Cortex of kidney (tissue), 1 donor: ENCODE results near the gene PPIE.

Experiments
- DNase-seq: peaks from one replicate; lab custom pipeline; 2025; lab: John Stamatoyannopoulos, UW

PPIE gene

GRCh38 chr1:39738622-39739366 is at the start of gene PPIE:
Gene PPIE (plus strand): TSS chr1:39738882. CDS start chr1:39738901, 19 bp downstream.
- no peak for DNase-seq

- no peak for DNase-seq
Observed at GRCh38 chr1:39689214-39689613, 49.5 kb upstream of the PPIE start.

- DNase-seq = no peak
Observed at GRCh38 chr1:39689635-39690034, 49.0 kb upstream of the PPIE start.

- DNase-seq = no peak
Observed at GRCh38 chr1:39690225-39690624, 48.5 kb upstream of the PPIE start.

- DNase-seq = no peak
Observed at GRCh38 chr1:39690794-39691382, 47.8 kb upstream of the PPIE start.

- DNase-seq = no peak
Observed at GRCh38 chr1:39691383-39692151, 47.1 kb upstream of the PPIE start, which contains the start of gene HPCAL4. Gene HPCAL4 (minus strand): TSS chr1:39691433. CDS start chr1:39684603, 6,830 bp downstream.

GRCh38 chr1:39692152-39693074 is 46.3 kb upstream of the PPIE start:
- no peak for DNase-seq

- no peak for DNase-seq
Observed at GRCh38 chr1:39694026-39694425, 44.7 kb upstream of the PPIE start.

GRCh38 chr1:39695016-39695415 is 43.7 kb upstream of the PPIE start:
- no peak for DNase-seq

- DNase-seq = no peak
Observed at GRCh38 chr1:39696448-39696847, 42.2 kb upstream of the PPIE start.

GRCh38 chr1:39698568-39698967 is 40.1 kb upstream of the PPIE start:
- no peak for DNase-seq

- no peak for DNase-seq
Observed at GRCh38 chr1:39699419-39699818, 39.3 kb upstream of the PPIE start.

- DNase-seq = no peak
Observed at GRCh38 chr1:39700348-39700747, 38.3 kb upstream of the PPIE start.

- DNase-seq = no peak
Observed at GRCh38 chr1:39701049-39701439, 37.6 kb upstream of the PPIE start.

GRCh38 chr1:39704757-39705156 is 33.9 kb upstream of the PPIE start:
- DNase-seq = no peak

GRCh38 chr1:39707506-39707905 is 31.2 kb upstream of the PPIE start:
- DNase-seq = no peak

- no peak for DNase-seq
Observed at GRCh38 chr1:39711104-39711965, 27.3 kb upstream of the PPIE start.

- DNase-seq = no peak
Observed at GRCh38 chr1:39711966-39712340, 26.7 kb upstream of the PPIE start.

GRCh38 chr1:39713557-39713956 is 25.1 kb upstream of the PPIE start:
- DNase-seq = no peak

GRCh38 chr1:39717809-39718208 is 20.9 kb upstream of the PPIE start:
- DNase-seq = no peak
